ENCODE measurements around the gene SERTAD2.

The SERTAD2 gene

GRCh38 chr2:64627860-64628841, 25.6 kb downstream of the SERTAD2 start:
- DNase-seq (ENCODE audit: low read depth): no peak

DNA sequence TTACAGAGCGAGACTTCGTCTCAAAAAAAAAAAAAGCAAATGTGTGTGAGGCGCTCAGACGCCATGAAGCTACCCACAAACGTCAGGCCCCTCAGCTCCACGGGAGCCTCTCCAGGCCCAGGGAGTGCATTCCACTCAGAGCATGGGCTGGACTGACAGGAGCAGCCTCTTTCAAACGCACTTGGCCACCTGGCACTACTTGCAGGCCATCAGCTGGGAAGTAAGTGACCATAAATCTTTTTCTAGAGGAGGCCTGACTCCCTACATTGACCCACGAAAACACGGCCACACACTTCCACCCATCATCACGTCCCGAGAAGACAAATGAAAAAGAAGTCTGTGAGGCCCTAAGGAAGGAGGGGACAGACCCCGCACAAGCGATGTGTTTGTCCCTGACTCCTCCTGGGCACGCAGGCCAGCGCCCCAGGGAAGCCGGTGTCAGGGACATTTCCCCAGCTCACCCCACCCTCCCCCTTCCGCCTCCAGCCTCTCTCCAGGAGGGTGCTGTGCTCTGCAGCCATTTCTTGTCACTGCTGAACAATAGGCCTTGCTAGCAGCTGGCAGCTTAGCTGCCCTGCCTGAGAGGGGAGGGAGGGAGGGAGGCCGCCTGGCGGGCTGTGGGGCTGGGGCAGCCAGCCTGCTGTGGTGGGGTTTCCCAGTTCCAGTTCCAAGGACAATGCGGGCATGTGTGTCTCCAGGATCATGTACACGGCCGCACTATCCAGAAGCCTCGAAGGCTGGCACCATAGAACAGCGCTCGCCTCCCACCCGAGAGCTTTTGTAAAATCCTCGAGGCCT, 26.6 kb downstream of the SERTAD2 start:
- no peak for DNase-seq (ENCODE audit: low read depth)

DNA sequence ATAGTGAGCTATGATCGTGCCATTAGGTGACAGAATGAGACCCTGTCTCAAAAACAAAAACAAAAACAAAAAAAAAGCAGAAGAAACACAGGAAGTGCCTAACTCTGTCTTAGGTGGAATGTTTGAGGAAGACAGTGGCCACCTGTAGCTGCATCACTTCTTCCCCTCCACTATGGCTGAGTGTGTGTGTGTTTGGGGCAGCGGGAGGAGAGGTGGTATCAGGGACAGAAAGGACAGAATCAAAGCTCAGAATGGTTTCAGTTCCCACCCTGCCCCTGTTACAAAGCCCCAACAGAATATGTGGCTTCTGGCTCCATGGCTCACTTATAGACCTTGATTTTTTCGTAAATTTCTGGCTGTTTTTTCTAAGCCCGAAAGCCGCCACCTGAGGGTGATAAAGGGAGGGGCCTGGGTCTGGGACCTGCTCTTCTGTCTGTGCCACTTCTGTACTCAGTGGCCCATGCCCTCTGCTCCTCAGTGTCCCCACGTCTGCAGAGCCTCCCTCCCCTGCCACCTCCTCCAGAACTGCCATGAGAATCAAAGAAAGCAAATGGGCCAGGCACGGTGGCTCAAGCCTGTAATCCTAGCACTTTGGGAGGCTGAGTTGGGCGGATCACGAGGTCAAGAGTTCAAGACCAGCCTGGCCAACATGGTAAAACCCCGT, 27.4 kb downstream of the SERTAD2 start:
- no peak for DNase-seq (ENCODE audit: low read depth)

GRCh38 chr2:64625299-64626145, 28.2 kb downstream of the SERTAD2 start:
- DNase-seq (ENCODE audit: low read depth): no peak

DNA sequence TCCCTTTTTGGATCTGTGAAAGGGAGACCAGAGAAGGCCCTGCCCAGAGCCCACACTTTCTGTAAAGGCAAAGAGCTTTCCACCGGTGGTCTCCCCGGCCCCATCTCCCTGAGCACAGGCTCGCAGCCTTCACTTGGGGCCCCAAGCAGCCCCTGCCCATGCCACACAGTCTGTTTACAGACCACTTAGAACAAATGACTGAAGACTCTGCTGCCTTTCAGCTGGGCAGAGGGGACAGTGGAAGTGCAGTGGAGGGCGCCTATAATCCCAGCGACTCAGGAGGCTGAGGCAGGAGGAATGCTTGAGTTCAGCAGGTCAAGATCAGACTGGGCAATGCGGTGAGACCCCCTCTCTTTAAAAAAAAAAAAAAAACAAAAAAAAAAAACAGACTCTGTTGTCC, 28.9 kb downstream of the SERTAD2 start:
- no peak for DNase-seq (ENCODE audit: low read depth)

DNA sequence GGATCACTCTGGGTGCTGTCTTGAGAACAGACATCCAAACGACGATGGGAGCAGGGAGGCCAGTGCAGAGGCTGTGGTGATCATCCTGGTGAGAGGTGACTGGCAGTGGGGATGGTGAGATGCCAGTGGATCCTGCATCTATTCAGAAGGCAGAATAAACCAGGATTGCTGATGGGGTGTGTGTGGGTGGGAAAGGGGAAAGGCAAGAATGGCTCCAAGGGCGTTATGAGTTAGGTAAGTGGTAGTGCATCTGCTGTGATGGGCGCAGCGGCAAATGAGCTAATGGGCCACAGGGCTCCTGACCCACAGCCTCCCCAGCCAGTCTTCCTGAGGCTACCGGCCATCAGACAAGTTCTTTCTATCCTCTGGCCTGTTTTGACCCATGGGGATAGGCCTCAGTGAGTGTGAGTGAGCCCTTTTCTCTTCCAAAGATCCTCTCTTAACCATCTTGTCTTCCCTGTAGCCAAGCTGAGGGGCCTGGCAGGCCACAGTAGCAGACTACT, 29.6 kb downstream of the SERTAD2 start:
- no peak for DNase-seq (ENCODE audit: low read depth)

DNA sequence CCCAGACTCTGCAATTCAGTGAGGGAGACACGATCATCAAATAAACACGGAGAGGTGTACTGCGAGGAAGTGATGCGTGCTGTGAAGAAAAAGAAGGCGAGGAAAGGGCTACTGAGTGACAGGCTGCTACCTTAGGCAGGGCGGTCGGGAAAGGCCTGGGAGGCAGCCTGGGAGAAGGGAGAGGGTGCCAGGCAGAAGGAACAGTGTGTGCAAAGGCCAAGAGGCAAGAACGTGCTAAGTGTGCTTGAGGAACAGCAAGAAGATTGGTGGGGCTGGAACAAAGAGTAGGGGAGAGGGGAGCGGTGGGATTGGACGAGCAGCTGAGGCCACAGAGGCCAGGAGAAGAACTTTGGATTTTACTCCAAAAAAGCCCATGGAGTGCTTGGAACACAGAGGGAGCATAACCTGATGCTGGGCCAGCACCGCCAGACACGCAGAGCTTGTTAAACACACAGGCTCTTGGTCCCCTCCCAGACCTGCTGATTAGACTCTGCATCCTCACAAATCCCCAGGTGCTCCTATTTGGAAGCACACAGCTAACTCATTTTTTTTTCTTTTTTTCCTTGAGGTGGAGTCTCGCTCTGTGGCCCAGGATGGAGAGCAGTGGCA, 30.4 kb downstream of the SERTAD2 start:
- DNase-seq (ENCODE audit: low read depth): no peak

- no peak for DNase-seq (ENCODE audit: low read depth)
These were observed 31.1 kb downstream of the SERTAD2 start for GRCh38 chr2:64622443-64623241.

DNA sequence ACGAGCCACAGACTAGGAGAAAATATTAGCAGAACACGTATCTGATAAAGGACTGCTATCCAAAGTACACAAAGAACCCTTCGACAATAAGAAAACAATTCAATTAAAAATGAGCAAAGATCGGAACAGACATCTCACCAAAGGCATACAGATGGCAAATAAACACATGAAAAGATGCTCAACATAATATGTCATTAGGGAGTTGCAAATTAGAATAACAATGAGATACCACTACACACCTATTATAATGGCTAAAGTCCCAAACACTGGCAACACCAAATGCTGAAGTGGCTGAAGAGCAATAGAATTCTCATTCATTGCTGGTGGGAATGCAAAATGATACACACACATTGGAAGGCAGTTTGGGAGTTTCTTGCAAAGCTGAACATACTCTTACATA, 33.1 kb downstream of the SERTAD2 start:
- no peak for DNase-seq (ENCODE audit: low read depth)

DNA sequence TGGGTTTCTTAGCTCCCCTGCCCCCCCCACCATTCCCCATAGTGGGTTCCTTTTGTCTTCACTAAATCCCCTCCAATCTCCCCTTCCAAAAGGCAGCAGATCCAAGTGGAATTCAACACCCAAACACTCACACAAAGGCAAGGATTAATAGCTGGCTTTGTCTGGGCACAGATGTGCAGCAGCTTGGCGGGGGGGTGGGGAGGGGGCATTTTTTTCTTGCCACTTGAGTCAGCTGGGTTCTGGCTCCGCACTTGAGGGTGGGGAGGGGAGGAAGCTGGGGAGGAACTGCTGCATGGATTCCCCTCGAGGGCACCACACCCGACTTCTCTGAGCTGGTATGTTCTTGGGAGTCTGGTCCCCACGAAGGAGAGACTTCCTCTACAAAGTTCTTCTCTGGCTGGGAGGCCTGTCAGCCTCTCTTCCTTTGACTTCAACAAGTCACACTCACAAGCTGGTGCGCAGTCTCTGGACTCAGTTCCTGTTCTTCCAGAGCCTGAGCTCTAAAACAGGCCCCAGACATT, 36.0 kb downstream of the SERTAD2 start:
- no peak for DNase-seq (ENCODE audit: low read depth)

GRCh38 chr2:64615844-64616536, 37.7 kb downstream of the SERTAD2 start:
- no peak for DNase-seq (ENCODE audit: low read depth)

- DNase-seq (ENCODE audit: low read depth): no peak
These were observed 38.4 kb downstream of the SERTAD2 start for GRCh38 chr2:64615192-64615763.

- no peak for DNase-seq (ENCODE audit: low read depth)
These were observed 40.4 kb downstream of the SERTAD2 start for GRCh38 chr2:64613276-64613675.

GRCh38 chr2:64612575-64613195, 41.0 kb downstream of the SERTAD2 start:
- no peak for DNase-seq (ENCODE audit: low read depth)

DNA sequence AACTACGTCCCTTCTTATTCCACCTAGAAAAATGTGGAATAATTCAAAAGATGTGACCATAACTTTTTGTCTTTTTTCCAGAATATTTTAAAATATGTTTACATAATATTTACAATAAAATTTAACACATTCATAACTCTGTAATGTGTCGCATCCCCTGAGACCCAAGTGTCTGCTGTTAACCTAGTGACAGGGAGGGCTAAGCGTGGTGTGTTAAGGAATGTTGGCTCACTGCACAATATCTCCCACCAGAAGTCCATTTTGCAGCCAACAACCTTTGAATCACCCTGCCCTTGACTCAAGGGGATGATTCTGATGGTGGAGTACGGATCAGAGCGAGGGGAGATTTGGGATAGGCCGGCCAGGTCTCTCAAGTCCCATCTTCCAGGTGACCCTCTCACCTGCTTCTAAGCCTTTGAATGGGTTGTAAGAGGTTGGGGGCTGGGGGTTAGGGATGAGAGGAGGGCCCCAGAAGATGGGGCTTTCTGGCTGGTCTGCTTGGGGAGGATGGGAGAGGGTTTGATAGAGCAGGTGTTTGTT, 43.3 kb downstream of the SERTAD2 start:
- DNase-seq (ENCODE audit: low read depth): no peak

DNA sequence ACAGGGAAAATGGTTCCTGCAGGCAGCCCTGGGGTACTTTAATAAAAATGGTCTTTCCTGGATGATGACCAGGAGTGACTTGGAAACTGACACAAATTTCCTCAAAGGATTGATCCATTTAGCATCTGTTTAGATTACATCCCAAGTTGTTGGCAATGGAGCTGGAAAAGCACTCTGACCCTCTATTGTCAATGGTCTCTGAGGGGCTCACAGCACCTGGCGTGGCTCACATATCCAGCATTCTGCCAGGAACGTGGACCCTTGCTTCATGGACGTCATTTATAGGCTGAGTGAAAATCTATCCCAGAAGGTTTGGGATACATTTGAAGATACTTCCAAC, 43.8 kb downstream of the SERTAD2 start:
- DNase-seq (ENCODE audit: low read depth): no peak

GRCh38 chr2:64609227-64609941, 44.3 kb downstream of the SERTAD2 start:
- no peak for DNase-seq (ENCODE audit: low read depth)

- no peak for DNase-seq (ENCODE audit: low read depth)
These were observed 44.9 kb downstream of the SERTAD2 start for GRCh38 chr2:64608867-64609226.

All from CMK (cell line).